Suprapubic skin (tissue), 4 donors: ENCODE results near the gene SLC6A19.

Source experiments
- CTCF ChIP-seq, 2 donors: fragments of 200-600 bp in 1 of 2; fragments of 450-650 bp in 1 of 2; sonication (generic) in 1 of 2; IDR thresholded peaks; one replicate each; pipeline ENCODE4 v1.5.1; 2016 to 2019; ENCODE audit warnings: antibody characterized with exemption in 2 of 2, mild to moderate bottlenecking in 1 of 2, moderate library complexity in 1 of 2
- EP300 ChIP-seq: sonication (generic); formaldehyde crosslinking; IDR thresholded peaks from one replicate; pipeline ENCODE4 v1.6.1; 2017; ENCODE audit warnings: antibody characterized with exemption
- POLR2A ChIP-seq, 2 donors: fragments of 450-650 bp; IDR thresholded peaks; one replicate each; pipeline ENCODE4 v1.6.1; 2017; ENCODE audit warnings: antibody characterized with exemption in 2 of 2, mild to moderate bottlenecking in 2 of 2, moderate library complexity in 2 of 2
- POLR2AphosphoS5 ChIP-seq, 3 donors: sonication (generic); formaldehyde crosslinking; IDR thresholded peaks; one replicate each; pipeline ENCODE4 v1.6.1; 2017; ENCODE audit warnings: antibody characterized with exemption in 3 of 3

GRCh38 chr5:1165864-1166263, 35.5 kb upstream of the SLC6A19 start:
- TF ChIP-seq POLR2AphosphoS5 (IDR thresholded peaks at IDR 0.05) (no peak), EP300 (no peak), CTCF (IDR thresholded peaks at IDR 0.05) (no peak), POLR2A (IDR thresholded peaks at IDR 0.05) (no peak)
